ENCODE measurements around the gene GALNT10. TPM values are rescaled to one million over a fixed set of nuclear protein-coding genes. Genes with fewer than 3 reads are reported as not detected.

Gene GALNT10
- polyA plus RNA-seq, 1 donor (not counting 4 experiments of a cell fraction or from before 2014, with no cell fraction given): 17.9 TPM

- TF ChIP-seq EZH2 (IDR thresholded peaks at IDR 0.05; ENCODE audit: low read length): no peak
- no peak for DNase-seq (ENCODE audit: low read depth, low spot score)
- dilution Hi-C loops (cut with MboI; ENCODE audit: extremely low pct_ligation_motif_present, low sequenced_read_pairs): no loop called here
These were observed 40.0 kb downstream of the GALNT10 start for GRCh38 chr5:154230526-154230925.

GRCh38 chr5:154234551-154234950 lies 44.0 kb downstream of the GALNT10 start:
- Histone ChIP-seq H3K4me2 (ENCODE audit: control insufficient read depth, extremely low read depth, insufficient read depth, low read depth, low read length) (no peak overlapping the region), H3K9me3 (ENCODE audit: control insufficient read depth, low read depth, low read length) (no peaks in the 10 kb centered on the region), H3K9ac (ENCODE audit: control insufficient read depth, extremely low read depth, insufficient read depth, low read length) (no peak overlapping the region), H3K36me3 (ENCODE audit: control insufficient read depth in 2 of 2, extremely low read depth in 1 of 2, insufficient read depth in 2 of 2, low read length in 2 of 2) (no peaks in the 10 kb centered on the region), H3K27ac (ENCODE audit: control insufficient read depth, insufficient read depth, low read length) (no peak overlapping the region), H3K4me3 (ENCODE audit: control insufficient read depth in 2 of 3, extremely low read depth in 1 of 3, insufficient read depth in 2 of 3, low read depth in 1 of 3, low read length in 3 of 3) (no peak overlapping the region), H4K20me1 (ENCODE audit: control insufficient read depth, extremely low read depth, insufficient read depth, low read length) (no peaks in the 10 kb centered on the region), H3K4me1 (ENCODE audit: control insufficient read depth, extremely low read depth, insufficient read depth, low read length) (no peaks in the 10 kb centered on the region), H3K79me2 (ENCODE audit: control insufficient read depth, insufficient read depth, low read length) (no peaks in the 10 kb centered on the region), H3K27me3 (ENCODE audit: control insufficient read depth, extremely low read depth, insufficient read depth, low read length) (no peaks in the 10 kb centered on the region), H3K9me1 (ENCODE audit: control insufficient read depth, extremely low read depth, insufficient read depth, low read length) (no peaks in the 10 kb centered on the region), H2AFZ (ENCODE audit: control insufficient read depth, low read length) (no peak overlapping the region)
- DNase-seq (ENCODE audit: low read depth, low spot score) (no peak), FAIRE-seq (no peak)
- dilution Hi-C loops (cut with MboI; ENCODE audit: extremely low pct_ligation_motif_present, low sequenced_read_pairs): no loop called here
- no peak for TF ChIP-seq CTCF (optimal IDR thresholded peaks at IDR 0.05 in 1 of 3, IDR thresholded peaks at IDR 0.05 in 1 of 3, conservative IDR thresholded peaks at IDR 0.05 in 1 of 3; ENCODE audit: extremely low read depth in 1 of 3, insufficient read depth in 2 of 3, low read length in 3 of 3)
- no peak for TF ChIP-seq EZH2 (IDR thresholded peaks at IDR 0.05; ENCODE audit: low read length)

More at GRCh38 chr5:154230526-154230925, 40.0 kb downstream of the GALNT10 start:
- H3K4me2 ChIP-seq (ENCODE audit: control insufficient read depth, extremely low read depth, insufficient read depth, low read depth, low read length): no peak overlapping the region
- H3K4me3 ChIP-seq (ENCODE audit: control insufficient read depth in 2 of 3, extremely low read depth in 1 of 3, insufficient read depth in 2 of 3, low read depth in 1 of 3, low read length in 3 of 3): no peak overlapping the region
- no peaks in the 10 kb centered on the region for H3K36me3 ChIP-seq (ENCODE audit: control insufficient read depth in 2 of 2, extremely low read depth in 1 of 2, insufficient read depth in 2 of 2, low read length in 2 of 2)
- no peak for FAIRE-seq
- no peak overlapping the region for H3K27ac ChIP-seq (ENCODE audit: control insufficient read depth, insufficient read depth, low read length)
- no peaks in the 10 kb centered on the region for H3K27me3 ChIP-seq (ENCODE audit: control insufficient read depth, extremely low read depth, insufficient read depth, low read length)
- H4K20me1 ChIP-seq (ENCODE audit: control insufficient read depth, extremely low read depth, insufficient read depth, low read length): no peaks in the 10 kb centered on the region
- no peak overlapping the region for H2AFZ ChIP-seq (ENCODE audit: control insufficient read depth, low read length)
- no peak overlapping the region for H3K9ac ChIP-seq (ENCODE audit: control insufficient read depth, extremely low read depth, insufficient read depth, low read length)
- H3K9me3 ChIP-seq (ENCODE audit: control insufficient read depth, low read depth, low read length): no peaks in the 10 kb centered on the region
- H3K4me1 ChIP-seq (ENCODE audit: control insufficient read depth, extremely low read depth, insufficient read depth, low read length): no peaks in the 10 kb centered on the region
- H3K79me2 ChIP-seq (ENCODE audit: control insufficient read depth, insufficient read depth, low read length): no peaks in the 10 kb centered on the region
- H3K9me1 ChIP-seq (ENCODE audit: control insufficient read depth, extremely low read depth, insufficient read depth, low read length): no peaks in the 10 kb centered on the region

- no peaks in the 10 kb centered on the region for H4K20me1 ChIP-seq (ENCODE audit: control insufficient read depth, extremely low read depth, insufficient read depth, low read length)
- no peaks in the 10 kb centered on the region for H3K27me3 ChIP-seq (ENCODE audit: control insufficient read depth, extremely low read depth, insufficient read depth, low read length)
- no peak overlapping the region for H3K4me2 ChIP-seq (ENCODE audit: control insufficient read depth, extremely low read depth, insufficient read depth, low read depth, low read length)
- dilution Hi-C loops (cut with MboI; ENCODE audit: extremely low pct_ligation_motif_present, low sequenced_read_pairs): no loop called here
- no peaks in the 10 kb centered on the region for H3K9me1 ChIP-seq (ENCODE audit: control insufficient read depth, extremely low read depth, insufficient read depth, low read length)
- H3K27ac ChIP-seq (ENCODE audit: control insufficient read depth, insufficient read depth, low read length): no peak overlapping the region
- H3K9ac ChIP-seq (ENCODE audit: control insufficient read depth, extremely low read depth, insufficient read depth, low read length): no peak overlapping the region
- no peak overlapping the region for H2AFZ ChIP-seq (ENCODE audit: control insufficient read depth, low read length)
- no peaks in the 10 kb centered on the region for H3K79me2 ChIP-seq (ENCODE audit: control insufficient read depth, insufficient read depth, low read length)
- FAIRE-seq (no peak), DNase-seq (ENCODE audit: low read depth, low spot score) (no peak)
- no peaks in the 10 kb centered on the region for H3K4me1 ChIP-seq (ENCODE audit: control insufficient read depth, extremely low read depth, insufficient read depth, low read length)
- H3K36me3 ChIP-seq (ENCODE audit: control insufficient read depth in 2 of 2, extremely low read depth in 1 of 2, insufficient read depth in 2 of 2, low read length in 2 of 2): no peaks in the 10 kb centered on the region
- H3K9me3 ChIP-seq (ENCODE audit: control insufficient read depth, low read depth, low read length): no peaks in the 10 kb centered on the region
- no peak overlapping the region for H3K4me3 ChIP-seq (ENCODE audit: control insufficient read depth in 2 of 3, extremely low read depth in 1 of 3, insufficient read depth in 2 of 3, low read depth in 1 of 3, low read length in 3 of 3)
- TF ChIP-seq CTCF (optimal IDR thresholded peaks at IDR 0.05 in 1 of 3, IDR thresholded peaks at IDR 0.05 in 1 of 3, conservative IDR thresholded peaks at IDR 0.05 in 1 of 3; ENCODE audit: extremely low read depth in 1 of 3, insufficient read depth in 2 of 3, low read length in 3 of 3): no peak
- TF ChIP-seq EZH2 (IDR thresholded peaks at IDR 0.05; ENCODE audit: low read length): no peak
These were observed 45.5 kb downstream of the GALNT10 start for GRCh38 chr5:154236011-154236410.

All from keratinocyte (primary cell).